Activated naive CD4-positive, alpha-beta T cell treated with anti-CD3 and anti-CD28 coated beads, Interleukin-2, amount 50 U/mL, for 16 hours (primary cell): Measurements from ENCODE around the gene ACOX1.

Experiments used
- DNase-seq: peaks from one replicate; pipeline ENCODE4 v3.0.0-alpha.2; 2020

Gene ACOX1

DNA sequence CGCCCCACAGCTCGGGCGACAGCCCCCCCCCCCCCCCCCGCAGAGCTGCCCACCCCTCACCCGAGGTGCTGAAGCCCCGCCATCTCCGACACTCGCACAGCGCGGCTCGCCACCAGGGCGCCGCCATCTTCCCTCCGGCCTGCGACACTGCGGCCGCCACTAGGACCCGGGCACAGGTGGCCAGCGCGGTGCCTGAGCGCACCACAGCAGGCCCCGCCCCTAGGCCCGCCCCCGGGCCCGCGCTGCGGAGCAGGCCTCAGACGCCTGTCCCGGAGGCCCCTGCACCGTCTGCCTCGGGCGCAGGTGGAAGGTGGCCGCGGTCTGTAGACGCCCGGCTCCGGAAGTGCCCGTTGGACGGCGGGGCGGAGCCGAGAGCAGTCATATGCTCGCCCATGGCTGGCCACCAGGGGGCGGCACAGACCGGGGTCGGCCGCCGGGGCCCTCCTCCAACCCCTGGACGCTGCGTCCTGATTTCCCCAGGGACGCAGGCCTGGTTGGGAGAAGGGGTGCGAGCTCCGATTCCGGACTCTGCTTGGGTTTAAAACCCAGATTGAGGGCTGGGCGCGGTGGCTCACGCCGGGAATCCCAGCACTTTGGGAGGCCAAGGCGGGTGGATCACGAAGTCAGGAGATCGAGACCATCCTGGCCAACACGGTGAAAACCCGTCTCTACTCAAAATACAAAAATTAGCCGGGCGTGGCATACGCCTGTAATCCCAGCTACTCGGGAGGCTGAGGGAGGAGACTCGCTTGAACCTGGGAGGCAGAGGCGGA is 74.0 kb downstream of the ACOX1 start, which contains the start of gene MRPL38:
MRPL38 (minus strand) TSS at position 136 of the 773 bp plus-strand sequence; CDS start at position 127, 9 bp downstream.
- DNase-seq: peak; percentile 94

- DNase-seq: no peak
Measured at GRCh38 chr17:75902406-75902805, 76.6 kb downstream of the ACOX1 start.

GRCh38 chr17:75901727-75902126 is 77.2 kb downstream of the ACOX1 start:
- no peak for DNase-seq

DNA sequence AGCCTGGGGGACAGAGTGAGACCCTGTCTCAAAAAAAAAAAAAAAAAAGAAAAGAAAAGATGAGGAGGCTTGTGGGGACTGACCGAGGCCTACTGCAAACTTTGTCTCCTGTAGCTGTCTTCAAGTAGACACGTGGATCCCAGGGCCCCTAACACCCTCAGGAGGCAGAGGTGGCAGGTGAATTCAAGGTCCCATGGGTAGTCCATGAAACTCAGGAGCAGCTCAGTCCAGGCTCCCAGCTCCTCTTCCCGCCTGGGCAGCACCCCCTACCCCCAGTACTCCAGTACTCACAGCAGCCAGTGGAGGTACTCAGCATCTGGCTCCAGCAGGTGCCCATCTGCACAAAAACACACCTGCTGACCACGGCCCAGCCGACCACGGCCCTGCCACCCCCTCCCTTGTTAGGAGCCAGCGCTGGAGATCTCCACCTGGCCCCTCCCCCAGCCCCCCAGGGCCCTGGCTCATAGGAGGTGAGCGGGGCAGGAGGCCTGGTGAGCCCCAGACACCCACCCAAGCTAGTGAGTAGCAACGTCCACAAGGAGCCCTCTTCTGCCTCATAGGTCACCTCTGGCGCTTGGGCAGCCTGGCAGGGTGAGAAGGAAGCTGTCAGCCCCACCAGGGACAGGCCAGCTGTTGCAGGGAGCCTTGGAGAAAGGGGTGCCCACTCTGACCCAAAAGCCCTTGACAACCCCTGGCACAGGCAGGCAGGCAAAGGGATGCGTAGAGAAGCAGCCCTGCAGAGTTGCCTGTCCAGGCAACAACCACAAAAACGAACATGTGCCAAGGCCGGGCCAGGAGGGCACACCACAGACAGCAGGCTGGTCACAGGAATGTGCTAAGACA is 78.1 kb downstream of the ACOX1 start:
- DNase-seq: no peak

DNA sequence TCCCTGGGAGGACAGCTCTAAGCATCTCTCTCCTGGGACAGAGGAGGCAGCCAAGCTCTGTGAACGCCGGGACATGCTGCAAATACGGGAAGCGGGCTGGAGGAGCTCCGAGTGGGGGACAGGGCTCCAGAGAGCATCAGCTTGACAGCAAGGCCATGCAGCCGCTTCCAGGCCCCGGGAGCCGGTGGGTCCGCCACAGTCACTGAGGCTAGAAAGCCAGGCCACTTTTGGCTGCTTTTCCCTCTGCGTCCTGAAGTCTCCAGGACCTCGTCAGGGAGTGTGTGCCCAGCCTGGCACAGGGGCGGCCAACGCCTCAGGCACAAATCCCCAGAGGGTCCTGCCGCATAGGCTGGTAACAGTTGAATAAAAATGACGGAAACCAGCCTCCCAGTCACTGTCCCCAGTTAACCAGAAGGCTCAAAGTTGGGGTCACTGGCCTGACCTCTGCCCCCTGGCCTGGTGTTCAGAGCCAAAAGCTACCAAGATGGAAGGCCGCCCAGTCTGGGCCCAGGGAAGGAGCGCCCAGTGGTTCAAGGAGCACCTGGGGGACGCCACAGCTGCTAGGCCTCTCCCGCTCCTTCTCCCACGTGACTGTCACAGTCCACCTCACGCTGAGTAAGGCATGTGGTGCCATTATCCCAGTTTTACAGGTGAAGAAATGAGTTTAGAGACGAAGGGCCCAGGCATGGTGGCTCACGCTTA is 79.0 kb downstream of the ACOX1 start:
- no peak for DNase-seq

GRCh38 chr17:75899353-75899752 is 79.6 kb downstream of the ACOX1 start:
- DNase-seq: no peak

DNA sequence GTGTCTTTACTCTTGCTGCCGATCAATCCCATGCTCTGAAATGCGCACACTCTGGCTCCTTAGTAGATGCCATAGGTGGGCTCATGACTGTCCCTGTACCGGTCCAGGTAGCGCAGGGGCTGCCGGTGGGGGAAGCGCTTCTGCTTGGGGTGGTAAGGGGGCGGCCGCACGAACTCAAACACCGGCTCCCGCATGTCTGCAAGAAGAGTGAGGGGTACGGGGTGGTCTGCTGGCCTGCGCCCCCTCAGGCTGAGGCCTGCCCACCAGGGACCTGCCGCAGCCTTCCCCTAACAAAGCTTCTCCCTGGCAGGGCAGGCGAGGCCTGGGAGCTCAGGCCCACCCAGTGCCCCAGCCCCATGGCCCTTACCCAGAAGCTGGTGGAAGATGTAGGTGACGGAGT is 80.2 kb downstream of the ACOX1 start:
- DNase-seq: no peak

- DNase-seq: no peak
Measured at GRCh38 chr17:75898065-75898464, 80.9 kb downstream of the ACOX1 start.

- DNase-seq: no peak
Measured at GRCh38 chr17:75897160-75898019, 81.6 kb downstream of the ACOX1 start.

- DNase-seq: peak; percentile 82
Measured at GRCh38 chr17:75896415-75897159, 82.4 kb downstream of the ACOX1 start, which contains the start of gene TRIM65. TRIM65 (minus strand) TSS chr17:75896951; CDS start chr17:75896937, 14 bp downstream.

- DNase-seq: no peak
Measured at GRCh38 chr17:75895370-75896155, 83.4 kb downstream of the ACOX1 start.

DNA sequence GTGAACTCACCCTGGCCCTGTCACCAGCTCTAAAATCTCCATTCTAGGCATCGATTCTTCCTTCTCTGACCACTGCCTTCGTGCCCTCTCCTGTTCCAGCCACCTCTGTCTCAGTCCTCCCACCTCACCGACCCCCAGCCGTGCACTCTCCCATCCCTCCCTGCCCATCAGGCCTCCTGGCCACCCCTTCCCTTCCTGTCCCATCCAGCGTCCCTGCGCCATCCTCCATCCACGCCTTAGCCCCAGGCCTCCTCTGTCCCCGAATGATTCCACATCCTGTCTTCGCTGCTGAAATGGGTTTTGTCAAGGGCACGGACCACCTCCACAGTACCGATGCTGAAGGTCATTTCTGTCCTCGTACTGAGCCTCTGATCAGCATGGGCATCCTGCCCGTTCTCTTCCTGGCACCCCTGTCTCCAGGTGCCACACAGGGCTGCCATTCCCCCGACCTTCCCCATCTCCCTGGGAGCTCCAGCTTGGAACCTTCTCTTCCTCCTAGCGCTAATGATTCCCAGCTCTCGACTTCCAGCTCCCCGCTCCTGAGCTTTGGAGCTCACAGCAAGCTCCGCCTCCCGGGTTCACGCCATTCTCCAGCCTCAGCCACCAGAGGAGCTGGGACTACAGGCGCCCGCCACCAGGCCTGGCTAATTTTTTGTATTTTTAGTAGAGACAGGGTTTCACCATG is 84.8 kb downstream of the ACOX1 start:
- no peak for DNase-seq

- no peak for DNase-seq
Measured at GRCh38 chr17:75893305-75894048, 85.5 kb downstream of the ACOX1 start.

DNA sequence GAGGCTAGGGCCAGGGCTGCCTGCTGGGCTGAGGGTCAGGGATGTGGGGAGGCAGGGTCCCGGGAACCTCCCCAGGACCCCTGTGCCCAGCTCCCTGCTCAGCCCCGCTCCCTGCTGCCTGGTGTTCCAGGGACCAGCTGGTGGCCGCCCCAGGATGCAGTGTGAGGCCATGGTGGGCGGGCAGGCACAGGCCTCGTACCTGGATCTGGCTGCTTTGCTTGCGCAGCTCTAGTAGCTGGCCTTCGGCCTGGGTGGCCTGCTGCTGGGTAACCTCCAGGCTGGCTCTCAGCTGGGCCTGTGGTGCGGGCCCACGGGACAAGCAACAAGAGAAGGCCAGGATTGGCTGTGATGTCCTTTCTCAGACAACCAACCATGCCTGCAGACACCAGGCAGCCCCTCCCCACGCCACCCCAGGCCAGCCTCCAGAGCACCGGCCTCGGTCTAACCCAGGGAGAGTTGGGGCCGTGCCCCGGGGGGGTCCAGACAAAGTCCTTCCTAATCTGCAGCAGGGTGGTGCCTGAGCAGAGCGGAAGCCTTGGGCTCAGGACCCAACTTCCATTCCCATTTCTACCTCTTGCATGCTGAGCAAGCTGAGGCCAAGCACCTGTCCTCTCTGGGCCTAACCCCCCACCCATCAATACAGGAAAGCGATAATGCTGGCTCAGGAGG is 86.3 kb downstream of the ACOX1 start:
- DNase-seq: no peak

DNA sequence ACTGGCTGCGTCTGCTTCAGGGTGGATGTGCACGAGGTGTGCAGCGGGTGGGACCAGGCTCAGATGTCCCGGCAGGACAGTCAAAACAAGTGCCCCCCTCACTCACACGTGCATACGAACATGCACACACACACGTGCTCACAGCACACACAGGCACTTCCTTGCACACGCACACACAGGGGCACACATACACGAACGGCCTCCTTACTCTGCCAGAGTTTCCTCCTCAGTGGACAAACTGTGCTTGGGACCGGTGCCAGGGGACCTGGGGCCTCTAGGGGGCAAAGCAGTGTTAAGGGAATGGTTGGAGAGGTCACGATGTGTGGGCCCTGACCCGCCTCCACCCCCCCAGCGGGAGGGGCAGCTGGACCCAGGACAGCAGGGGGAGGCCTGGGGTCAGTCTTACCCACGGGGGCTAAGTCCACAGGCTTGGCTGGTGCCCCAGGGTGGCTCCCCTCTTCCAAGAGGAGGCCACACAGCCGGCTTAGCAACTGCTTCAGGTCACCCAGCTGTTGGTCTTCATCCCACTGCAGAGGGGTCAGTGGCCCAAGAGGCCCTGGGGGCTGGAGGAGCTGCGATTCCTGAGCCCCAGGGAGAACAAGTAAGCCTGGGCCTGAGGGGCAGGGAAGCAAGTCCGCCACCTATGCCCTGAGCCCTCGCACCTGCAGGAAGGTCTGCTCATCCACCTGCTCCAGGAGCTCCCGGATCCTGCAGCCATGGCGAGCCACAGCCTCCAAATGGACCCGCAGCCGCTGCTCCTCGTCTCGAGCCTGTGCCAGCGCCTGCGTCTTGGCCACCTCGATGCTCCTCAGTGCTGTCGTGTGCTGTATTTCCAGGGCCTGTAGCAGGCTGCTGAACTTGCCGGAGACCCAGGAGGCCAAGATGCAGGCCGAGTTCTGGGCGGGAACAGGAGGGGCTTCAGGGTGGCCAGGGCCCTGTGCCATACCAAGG is 87.1 kb downstream of the ACOX1 start:
- DNase-seq: no peak
